ENCODE results near the gene RFXAP.

DNA sequence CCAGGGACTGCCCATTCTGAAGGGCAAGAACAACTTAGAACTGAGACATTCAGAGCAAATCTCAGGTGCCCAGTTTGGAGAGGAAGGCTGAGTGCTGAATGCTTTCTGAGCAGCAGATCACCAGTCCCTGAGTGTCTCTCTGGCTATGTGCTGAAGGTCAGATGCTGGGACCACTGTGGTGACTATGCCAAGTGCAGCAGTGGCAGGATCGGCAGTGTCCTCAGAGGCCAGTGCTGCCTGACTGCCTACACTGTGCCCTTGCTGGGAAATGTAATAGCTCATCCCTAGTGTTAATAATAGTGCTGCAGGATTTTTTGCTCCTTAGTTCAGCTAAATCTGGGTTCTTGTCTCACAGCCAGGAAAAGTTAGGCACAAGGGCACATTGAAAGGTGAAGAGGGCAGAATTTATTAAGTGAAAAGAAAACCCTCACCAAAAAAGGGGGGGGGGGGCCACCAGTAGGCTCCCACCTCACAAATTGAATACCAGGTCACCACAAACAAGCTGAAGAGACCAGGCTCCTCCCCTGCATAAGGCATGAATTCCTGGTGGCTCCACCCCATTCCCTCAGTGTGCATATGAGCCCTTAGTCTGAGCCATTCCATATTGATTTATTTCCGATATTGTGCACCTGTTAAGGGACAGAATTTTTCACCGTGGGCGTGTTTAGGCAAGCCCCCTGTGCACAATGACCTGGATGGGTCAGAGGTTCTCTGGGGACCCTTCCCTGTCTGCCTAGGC, 18.5 kb downstream of the RFXAP start:
- TF ChIP-seq EZH2 (IDR thresholded peaks at IDR 0.05; ENCODE audit: borderline replicate concordance, low read depth, low read length, severe bottlenecking): no peak
- TF ChIP-seq, protein P1, sequence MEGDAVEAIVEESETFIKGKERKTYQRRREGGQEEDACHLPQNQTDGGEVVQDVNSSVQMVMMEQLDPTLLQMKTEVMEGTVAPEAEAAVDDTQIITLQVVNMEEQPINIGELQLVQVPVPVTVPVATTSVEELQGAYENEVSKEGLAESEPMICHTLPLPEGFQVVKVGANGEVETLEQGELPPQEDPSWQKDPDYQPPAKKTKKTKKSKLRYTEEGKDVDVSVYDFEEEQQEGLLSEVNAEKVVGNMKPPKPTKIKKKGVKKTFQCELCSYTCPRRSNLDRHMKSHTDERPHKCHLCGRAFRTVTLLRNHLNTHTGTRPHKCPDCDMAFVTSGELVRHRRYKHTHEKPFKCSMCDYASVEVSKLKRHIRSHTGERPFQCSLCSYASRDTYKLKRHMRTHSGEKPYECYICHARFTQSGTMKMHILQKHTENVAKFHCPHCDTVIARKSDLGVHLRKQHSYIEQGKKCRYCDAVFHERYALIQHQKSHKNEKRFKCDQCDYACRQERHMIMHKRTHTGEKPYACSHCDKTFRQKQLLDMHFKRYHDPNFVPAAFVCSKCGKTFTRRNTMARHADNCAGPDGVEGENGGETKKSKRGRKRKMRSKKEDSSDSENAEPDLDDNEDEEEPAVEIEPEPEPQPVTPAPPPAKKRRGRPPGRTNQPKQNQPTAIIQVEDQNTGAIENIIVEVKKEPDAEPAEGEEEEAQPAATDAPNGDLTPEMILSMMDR (IDR thresholded peaks at IDR 0.05; ENCODE audit: extremely low read depth in 1 of 2, insufficient read depth in 1 of 2, low read depth in 1 of 2, low read length in 2 of 2): no peak
